Hematopoietic multipotent progenitor cell treated with erythropoietin and hydrocortisone succinate and interleukin-3 and kit ligand, for 15 days (in vitro differentiated cells): ENCODE data around the gene ASB1.

ENCODE experiments used
- DNase-seq: peaks from one replicate; pipeline ENCODE4 v3.0.0-alpha.2; 2015; ENCODE audit warnings: low spot score

ASB1 gene, protein sequence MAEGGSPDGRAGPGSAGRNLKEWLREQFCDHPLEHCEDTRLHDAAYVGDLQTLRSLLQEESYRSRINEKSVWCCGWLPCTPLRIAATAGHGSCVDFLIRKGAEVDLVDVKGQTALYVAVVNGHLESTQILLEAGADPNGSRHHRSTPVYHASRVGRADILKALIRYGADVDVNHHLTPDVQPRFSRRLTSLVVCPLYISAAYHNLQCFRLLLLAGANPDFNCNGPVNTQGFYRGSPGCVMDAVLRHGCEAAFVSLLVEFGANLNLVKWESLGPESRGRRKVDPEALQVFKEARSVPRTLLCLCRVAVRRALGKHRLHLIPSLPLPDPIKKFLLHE

DNA sequence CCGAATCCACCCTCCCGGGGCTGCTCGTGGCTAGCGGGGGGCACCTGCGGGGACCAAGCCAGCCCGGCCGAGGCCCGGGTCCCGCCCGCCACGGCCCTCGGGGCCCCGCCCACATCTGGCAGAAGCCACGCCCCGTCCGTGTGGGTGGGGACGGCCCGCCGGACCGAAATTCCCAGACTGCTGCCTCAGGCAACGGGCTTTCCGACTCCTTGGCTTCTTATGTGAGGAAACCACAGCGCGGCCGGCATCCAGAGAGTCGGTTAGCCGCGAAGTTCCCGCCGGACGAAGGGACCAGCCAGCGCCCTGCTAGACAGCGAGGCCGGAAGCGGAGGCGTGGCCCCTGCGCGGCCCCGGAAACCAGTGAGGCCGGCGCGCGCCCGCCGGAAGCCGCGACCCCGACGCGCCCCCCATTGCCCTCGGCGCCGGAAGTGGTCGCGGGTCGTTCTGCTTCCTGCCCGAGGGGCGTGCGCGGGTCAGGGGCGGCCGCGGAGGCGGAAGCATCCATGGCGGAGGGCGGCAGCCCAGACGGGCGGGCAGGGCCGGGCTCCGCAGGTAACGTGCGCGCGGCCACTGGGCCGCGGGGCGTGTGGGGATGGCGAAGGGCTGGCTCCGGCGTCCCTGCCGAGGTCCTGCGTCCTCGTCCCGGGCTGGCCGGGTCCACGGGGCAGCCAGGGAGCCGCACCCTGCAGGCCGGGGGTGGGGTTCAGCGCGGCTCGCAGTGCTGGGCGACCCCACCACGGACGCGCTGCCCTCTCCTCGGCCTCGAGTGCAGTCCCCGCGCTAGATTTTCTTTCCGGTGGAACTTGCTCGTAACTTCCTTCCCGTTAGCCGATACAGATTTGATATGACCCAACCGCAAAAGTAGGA lies at the start of gene ASB1:
Gene ASB1, plus strand, starts transcription at position 360 of the 867 bp plus-strand sequence. Its CDS starts 144 bp downstream, at position 504.
- peak; percentile 74 for DNase-seq

DNA sequence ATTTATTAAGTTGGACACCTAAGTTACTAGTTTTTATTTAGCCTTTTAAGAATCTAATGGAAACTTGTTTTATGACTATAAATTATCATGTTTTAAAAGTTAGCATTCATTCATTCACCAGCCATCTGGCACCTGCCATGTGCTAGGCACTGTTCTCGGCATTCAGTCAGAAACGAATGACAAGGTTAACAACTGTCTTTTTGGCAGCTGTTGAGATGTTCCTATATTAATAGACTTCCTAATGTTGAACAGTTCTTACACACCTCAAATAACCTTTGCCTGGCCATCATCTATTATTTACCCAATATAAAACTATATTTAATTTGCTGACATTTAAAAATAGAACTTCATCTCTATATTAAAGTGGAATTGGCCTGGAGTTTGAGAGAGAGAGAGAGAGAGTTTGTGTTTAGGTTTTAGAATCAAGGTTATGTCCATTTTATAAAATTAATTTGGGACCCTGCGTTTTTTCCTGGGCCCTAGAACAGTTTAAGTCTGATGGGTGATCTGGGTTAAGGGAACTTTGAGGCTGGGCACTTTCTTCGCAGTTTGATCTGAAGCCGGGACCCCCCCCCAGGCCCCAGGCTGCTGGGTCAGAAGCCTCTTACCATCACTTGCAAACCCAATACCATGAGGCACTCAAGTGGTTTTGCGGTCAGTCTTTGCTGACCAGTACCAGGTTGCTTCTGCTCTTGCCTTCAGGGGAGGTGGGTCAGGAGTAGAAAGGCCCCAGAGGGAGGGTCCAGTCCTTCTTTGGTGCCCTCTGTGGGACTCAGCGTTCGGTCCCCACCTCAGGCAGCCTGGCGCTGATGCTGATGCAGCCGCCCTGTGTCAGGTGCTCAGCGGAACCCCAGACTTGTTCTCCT lies 48.3 kb upstream of the ASB1 start:
- DNase-seq = no peak

DNA sequence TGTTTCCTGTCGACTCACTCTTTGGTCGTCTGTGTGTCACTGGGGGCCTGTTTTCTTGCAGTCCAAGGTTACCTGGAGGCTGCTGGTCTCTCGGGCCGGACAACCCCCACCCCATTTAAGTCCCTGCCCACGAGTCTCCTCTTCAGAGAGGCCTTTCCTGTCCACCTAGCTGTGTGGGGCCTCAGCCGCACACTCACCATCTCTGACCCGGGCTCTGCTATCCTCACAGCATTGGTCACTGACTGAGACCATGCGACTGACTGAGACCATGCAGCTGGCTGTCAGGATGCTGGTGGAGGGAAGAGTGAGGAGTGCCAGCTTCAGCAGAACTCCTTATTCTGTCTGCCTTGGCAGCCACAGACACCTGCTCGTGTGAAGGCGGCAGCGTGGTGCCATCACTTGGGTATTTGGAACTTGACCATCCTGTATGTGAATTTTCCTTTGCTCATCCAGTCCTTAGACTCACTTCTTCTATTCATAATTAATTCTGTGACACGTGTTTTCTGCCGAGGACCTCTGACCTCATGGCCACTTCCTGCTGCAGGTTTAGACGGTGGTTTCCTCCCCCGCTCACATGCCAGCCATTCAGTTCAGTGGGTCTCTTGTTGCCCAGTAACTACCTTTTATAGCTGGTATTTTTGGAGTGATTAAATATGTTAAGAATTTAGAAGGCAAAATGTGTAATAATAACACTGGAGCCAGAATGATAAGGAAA lies 47.5 kb upstream of the ASB1 start:
- no peak for DNase-seq

DNA sequence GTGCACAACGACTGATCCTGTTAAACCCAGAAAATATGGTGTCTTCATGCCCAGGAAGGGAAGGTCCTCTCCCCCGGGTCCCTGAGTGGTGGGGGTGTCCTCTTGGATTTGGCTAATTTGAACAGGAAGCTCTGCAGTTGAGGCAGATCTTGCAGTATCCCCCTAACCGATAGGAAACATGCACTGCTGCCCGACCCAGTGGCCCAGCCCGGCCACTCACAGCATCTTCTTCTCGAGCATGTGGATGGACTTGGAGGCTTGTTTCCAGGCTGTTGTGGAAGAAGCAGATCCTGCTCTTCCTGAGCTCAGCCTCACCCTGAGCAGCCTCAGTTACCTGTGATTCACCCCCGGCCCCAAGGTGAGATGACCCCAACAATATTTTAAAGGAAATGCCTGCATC lies 46.4 kb upstream of the ASB1 start:
- no peak for DNase-seq

DNA sequence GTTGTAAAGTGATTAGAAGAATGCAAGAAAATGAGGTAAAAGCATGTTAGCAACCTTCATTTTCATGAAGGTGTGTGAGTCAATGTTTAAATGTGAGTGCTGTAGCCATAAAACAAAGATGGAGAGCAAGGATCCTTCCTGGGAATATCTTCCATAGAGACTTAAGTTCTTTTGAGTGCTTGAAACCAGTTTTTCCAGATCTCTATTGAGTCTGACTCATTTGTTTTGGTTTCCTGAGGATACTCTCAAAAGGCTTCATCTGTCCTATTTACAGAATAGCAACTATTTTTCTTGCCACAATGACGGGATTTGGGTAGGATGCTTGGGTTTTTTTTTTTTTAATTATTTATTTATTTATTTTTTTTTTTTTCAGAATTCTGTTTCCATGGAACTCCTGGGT lies 45.9 kb upstream of the ASB1 start:
- no peak for DNase-seq

DNA sequence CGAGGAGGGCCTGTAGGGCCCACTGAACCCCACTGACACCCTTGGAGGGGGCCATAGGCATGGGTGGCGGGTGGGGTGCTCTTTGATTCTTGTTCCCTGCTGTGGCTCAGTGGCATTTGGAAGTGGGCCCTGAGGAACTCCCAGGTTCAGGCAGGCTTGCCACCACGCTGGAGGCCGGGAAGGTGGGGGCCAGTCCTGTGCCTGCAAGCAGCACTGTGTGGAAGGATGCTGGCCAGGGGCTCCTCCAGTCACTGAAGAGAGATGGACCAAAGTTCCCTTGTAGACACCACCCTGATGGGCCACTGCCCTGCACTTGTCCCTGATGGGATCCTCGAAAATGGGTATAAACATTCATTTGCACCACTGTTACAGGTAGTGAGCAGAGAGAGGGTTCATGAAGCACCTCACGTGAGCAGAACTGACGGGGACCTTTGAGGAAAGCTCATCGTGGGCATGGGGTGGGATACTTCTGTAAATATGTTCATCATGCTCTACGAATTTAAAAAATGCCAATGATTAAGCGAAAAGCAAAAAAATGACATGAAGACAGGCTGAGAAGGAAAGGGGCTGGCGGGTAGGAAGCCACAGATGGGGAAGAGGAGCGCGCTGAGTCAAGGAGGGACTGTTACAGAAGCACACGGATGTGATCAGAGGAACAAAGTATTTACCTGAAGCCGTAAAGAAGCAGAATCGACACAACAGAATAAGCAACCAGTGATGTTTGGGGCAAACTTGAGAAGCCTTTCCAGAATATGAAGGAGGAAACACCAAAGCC lies 45.2 kb upstream of the ASB1 start:
- no peak for DNase-seq

DNA sequence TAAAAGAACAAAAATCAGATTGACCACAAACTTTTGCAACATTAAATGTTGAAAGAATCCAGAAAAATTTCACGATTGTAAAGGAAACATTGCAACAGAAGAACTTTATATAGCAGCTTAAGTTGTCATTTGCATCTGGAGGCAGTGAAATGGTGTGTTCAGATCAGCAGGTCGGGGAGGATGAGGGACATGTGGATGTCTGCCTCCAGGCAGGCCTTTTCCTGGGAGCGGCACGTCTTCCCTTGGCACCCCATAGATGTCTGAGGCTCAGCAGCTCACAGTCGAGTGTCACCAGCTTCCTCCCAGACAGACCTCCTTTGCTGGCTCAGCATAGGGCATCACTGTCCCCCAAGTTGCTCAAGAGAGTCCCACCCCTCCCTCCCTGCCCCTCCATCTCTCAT lies 44.3 kb upstream of the ASB1 start:
- no peak for DNase-seq

DNA sequence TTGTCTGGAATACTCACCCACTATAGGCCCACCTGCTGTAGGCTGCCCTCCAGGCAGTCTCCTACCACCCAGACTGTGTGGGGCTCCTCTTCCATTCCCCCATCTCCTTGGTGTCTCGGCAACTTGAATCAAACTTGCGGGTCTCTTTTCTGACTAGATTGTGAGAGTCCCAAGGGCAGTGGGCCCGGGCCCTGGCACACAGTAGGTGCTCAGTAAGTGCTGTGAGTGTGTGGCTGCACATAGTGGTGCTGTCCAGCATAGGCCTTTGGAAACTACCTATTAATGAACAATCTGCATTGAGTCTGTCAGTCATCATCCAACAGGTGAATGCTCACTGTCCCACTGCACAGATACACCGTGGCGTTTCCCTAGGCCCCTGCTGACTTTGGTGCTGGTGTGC lies 43.6 kb upstream of the ASB1 start:
- no peak for DNase-seq

DNA sequence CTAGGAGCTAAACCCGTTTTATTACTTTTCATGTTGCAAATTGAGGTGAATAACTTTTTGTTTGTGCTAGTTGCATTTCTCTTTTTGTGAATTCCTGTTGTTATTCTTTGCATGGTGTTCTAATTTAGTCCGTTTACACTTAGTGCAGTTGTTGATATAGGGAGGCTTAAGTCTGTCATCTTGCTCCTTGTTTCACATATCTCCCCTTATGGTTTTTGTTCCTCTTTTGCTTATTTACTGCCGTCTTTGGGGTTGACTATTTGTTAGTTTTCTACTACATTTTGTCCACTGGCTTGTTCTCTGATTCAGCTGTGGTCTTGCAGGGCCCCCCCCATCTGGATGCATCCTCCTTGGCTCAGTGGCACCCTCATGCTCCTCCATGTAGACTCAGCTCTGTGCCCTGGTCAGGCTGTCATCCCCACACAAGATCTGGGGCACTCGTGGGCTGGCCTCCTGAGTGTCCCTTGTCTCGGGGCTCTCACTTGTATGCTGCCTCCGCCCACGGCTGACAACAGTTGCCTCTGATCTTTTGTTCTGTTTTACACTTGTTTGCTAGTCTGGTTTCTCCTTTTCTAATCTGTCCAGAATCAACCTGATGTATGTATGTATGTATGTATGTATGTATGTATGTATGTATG lies 42.9 kb upstream of the ASB1 start:
- no peak for DNase-seq

DNA sequence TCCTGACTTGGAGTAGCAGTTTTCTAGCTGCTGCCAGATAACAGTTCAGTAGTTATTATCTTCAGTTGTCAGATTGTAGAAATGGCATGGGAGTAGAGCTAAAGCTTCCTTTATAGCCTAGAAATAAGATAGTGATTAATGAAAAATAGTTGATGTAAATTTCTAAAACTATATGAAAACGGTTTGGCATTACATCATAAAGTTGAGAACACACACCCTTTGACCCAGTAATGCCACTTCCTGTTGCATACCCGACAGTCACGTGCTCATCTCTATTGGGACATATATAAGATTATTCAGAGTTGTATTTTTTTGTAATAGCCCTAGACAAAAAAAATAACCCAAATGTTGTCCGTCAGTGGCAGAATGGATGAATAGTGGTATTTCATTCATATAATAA lies 39.4 kb upstream of the ASB1 start:
- DNase-seq = peak; percentile 34

DNA sequence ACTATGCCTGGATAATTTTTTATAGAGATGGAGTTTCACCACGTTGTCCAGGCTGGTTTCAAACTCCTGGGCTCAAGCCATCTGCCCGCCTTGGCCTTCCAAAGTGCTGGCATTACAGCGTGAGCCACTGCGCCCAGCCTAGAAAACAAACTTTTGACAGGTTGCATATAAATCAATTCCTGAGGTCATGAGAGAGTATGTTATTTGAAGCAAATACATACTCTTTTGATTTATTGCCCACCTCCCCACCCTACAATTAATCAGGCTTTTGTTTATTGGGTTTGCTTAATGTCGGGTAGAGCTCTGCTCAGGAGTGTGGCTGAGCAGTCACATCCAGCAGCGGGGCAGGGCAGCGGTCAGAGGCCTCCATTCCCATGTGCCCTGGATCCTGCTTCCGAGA lies 37.9 kb upstream of the ASB1 start:
- DNase-seq = no peak

DNA sequence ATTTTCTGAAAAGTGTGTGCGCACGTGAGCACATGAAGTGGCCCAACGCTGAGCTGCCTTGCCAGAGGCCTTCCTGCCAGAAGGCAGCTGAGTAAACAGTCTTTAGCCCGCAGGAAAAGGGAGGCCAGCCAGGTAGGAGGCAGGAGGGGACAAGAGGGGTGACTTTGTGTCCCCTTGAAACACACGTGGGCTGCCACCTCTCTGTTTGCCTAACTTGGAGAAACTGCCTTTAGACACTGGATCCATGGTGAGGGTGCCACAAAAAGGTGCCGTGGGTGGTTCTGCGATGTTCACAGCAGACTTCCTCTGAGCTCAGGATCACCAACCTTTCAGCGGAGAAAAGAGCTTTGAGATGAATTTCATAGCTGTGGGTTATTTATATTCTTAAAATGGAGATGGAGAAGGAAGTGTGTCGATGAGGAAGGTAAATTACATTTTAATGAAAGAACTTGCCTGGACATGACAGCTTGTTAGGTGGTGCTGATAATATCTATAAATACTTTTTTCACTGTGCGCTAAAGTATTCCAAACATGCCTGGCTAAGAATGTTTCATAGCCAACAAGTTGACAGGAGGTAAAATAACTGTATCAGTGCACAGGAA lies 36.6 kb upstream of the ASB1 start:
- no peak for DNase-seq

DNA sequence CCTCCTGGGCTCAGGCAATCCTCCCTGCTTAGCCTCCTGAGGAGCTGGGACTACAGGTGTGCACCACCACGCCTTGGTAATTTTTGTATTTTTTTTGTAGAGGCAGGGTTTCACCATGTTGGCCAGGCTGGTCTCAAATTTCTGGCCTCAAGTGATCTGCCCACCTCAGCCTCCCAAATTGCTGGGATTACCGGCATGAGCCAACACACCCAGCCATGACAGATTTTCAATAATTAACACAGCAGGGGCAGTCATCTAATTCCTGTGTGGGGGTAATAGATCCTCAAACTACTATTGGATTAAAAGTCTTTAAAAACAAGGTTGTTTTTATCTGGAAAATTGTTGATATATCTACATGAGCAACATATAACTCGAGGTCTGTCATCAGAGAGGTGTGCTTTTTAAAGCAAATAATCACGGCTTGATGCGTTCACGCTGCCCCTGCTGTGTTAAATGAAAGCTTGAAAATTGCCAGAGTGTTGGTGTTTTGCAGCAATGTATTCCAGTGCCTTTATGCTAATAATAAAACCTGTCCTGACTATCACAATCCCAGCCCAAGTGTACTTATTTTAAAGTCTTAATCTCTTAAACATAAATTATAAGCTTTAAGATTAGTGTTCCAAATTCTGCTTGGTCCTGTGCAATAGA lies 35.6 kb upstream of the ASB1 start:
- no peak for DNase-seq

DNA sequence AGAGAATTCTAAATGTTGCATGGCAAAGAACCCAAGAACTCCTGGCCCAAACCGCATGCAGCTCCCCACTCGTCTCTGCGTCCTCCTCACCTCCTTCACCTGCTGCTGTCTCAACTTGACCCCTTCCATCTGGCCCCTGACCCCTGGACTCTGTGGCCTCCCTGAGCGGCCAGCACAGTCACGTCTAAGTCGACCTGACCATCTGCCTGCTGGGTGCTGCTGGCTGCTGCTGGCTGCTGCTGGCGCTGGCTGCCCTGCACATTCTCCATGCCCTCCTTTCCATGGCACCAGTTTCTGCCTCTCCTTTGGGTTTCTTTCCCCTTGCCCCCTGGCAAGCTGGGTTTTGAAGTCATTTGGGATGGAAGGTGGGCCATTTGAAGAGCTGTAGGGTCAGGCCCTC lies 30.1 kb upstream of the ASB1 start:
- no peak for DNase-seq

DNA sequence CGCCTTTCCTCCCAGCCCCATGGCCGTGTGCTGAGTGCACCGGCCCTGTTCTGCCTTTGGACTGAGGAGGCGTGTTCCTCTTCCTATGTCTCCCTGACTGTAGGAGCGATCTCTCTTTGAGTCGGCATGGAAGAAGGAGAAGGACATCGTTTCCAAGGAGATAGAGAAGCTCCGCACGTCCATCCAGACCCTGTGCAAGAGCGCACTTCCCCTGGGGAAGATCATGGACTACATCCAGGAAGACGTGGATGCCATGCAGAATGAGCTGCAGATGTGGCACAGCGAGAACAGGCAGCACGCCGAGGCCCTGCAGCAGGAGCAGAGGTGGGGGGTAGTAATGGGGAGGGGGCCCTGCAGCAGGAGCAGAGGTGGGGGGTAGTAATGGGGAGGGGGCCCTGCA lies 29.4 kb upstream of the ASB1 start:
- DNase-seq = no peak

DNA sequence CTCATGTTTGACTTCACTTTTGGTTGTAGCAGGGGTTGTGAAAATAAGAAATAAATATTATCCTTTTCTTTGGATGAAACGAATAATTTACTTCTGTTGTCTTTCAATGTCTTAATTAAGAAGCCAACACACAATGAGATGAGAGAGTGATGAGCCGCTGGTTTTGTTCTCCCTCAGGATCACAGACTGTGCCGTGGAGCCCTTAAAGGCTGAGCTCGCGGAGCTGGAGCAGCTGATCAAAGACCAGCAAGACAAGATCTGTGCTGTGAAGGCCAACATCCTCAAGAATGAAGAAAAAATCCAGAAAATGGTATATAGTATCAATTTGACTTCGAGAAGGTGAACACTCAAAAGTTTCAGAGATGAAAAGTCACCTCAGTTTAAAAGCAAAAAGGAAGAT lies 28.1 kb upstream of the ASB1 start:
- no peak for DNase-seq

DNA sequence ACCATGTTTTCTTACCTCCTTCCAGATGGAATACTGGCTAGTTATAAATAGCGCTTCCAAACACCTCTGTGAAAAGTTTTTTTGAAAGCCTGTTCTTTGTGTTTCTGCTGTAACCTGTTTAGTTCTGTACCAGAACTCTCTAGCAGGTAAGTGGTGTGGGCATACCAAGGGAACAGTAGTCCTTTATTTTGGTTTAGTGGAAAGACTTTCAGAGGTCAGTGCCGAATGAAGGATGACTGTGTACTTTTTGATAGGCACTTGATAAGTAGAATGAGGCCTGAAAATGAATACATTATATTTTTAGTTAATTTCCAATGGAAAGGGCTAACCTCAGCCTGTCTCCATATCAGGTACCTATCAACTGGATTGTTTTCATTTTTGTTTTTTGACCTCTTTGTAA lies 27.6 kb upstream of the ASB1 start:
- no peak for DNase-seq

DNA sequence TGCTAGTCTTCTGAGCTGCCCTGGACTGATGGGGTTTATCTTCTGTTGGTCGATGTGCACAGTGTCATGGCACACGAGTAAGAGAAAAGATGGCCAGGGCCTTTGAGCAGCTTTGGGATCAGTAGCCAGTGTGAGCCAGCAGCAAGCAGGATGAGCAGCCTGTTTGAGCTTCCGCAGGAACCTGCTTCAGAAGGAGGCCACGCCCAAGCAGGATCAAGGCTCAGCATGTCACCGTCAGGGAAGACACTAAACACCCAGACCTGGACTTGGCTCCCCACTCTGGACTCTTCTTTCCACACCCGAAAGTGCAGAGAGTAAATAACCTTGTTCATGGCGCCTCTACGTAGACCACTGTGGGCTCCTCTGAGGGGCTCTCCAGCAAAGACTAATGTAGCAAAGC lies 25.2 kb upstream of the ASB1 start:
- no peak for DNase-seq

DNA sequence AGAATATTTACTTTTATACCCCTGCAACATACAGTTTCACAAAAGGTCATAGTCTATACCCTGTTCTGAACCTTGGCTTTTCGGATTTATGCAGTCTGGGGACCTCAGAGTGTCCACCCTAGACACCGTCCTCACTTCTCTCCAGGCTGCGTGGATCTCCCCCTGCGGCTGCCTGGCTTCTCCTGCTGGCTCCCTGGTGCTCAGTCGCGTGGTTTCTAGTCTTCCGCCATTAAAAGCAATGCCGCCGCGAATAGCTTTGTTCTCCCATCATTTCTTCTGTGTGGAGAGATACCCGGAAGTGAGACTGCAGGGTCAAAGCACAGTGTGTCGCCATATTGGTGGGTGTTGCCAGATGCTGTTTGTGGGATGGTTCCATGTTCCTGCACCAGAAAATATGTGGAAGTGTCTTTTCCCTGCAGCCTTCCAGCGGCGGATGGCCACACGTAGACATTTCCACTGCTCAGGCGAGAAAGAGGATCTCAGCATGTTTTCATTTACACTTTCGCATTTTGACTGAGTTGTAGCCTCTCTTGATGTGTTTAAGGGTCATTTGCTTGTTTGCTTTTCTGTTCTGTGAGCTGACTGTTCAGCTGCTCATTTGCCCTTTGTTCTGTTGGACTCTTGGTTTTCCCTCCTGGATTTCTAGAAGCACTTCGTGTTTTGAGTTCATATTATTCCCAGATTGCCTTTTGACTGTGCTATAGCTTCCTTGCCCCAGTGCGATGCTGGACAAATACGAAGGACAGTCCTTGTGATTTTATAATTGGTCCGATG lies 22.9 kb upstream of the ASB1 start:
- no peak for DNase-seq
